ENCODE measurements around the gene DAGLA. TPM values are rescaled to one million over a fixed set of nuclear protein-coding genes. Genes with fewer than 3 reads are reported as not detected.

DAGLA gene
- total and polyA plus RNA-seq, 2 experiments from 2014 or later = 2.1 to 6.3 TPM

DNA sequence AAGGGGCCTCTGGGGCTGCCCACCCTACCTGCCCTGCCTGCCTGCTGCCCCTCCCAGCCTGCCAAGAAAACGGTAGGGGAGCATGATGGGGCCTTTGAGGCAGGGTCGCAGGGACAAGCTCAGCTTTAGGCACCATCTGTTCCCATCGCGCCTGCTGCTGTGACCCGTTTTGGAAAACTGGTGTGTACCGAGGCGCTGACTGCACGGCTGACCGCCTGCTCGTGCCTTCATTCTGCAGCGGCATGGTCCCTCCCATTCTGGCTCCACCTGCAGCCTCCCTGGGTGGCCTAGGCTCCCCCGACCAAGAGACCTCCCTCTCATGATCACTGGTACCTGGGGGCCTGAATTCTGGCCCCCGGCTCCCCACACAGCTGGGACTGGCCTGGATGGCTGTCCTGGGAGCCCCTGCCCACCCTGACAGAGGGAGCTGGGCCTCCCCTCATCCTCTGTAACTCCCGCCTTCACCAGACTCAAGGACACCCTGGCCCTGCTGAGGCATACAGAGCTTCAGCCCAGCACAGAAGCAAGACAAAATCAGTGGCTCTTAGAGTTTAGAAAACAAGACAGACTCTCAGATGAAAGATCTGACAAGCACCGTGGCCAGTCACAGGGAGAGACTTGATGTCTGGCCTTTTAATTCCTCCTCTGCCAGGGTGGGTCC, 65.7 kb downstream of the DAGLA start:
- H3K4me1 ChIP-seq (ENCODE audit: low read depth) = peaks cover 8% of the 10 kb centered on the region
- H3K4me3 ChIP-seq = no peak overlapping the region
- H3K27me3 ChIP-seq = no peaks in the 10 kb centered on the region
- peak overlapping the region; percentile 26 for H3K27ac ChIP-seq
- DNase-seq (ENCODE audit: low read depth in 1 of 2, low spot score in 1 of 2) = no peak
- no peaks in the 10 kb centered on the region for H3K9me3 ChIP-seq (ENCODE audit: low read depth)
- TF ChIP-seq, protein P1, sequence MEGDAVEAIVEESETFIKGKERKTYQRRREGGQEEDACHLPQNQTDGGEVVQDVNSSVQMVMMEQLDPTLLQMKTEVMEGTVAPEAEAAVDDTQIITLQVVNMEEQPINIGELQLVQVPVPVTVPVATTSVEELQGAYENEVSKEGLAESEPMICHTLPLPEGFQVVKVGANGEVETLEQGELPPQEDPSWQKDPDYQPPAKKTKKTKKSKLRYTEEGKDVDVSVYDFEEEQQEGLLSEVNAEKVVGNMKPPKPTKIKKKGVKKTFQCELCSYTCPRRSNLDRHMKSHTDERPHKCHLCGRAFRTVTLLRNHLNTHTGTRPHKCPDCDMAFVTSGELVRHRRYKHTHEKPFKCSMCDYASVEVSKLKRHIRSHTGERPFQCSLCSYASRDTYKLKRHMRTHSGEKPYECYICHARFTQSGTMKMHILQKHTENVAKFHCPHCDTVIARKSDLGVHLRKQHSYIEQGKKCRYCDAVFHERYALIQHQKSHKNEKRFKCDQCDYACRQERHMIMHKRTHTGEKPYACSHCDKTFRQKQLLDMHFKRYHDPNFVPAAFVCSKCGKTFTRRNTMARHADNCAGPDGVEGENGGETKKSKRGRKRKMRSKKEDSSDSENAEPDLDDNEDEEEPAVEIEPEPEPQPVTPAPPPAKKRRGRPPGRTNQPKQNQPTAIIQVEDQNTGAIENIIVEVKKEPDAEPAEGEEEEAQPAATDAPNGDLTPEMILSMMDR (IDR thresholded peaks at IDR 0.05; ENCODE audit: low read depth, low read length) = no peak
- no peaks in the 10 kb centered on the region for H3K36me3 ChIP-seq

DNA sequence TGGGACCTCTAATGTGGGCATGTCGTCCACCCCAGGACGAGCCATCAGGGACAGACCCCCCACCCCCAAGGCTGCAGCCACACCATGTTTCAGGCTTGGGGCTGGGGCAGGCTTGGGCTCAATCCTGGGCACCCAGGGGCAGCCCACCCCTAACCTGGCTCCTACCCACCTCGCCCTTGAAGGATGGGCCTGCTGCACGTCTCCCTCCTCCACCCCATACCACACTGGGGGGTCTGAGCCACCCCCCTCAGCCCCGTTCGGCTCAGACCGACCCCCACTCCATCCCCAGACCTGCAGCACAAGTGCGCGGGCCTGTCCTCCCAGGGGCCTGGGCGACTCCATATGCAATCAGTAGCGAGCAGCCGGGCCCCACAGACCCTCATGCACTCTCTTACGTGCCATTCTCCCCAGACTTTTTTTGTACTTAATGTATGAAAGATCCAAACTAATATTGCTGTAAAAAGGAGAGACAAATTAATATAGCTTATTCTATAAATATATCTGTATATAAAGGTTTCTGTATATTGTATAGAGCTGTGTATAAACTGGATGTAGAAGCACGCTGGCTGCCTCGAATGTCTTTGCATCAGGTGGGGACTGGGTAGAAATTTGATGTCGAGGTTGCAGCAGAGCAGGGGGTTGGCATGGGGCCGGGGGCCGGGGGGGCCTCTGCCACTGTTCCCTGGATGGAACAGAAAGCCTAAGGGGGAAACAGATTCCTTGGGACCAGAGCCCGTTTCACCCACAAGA, 66.4 kb downstream of the DAGLA start:
- TF ChIP-seq, protein P1 (IDR thresholded peaks at IDR 0.05; ENCODE audit: low read depth, low read length) = no peak
- no peaks in the 10 kb centered on the region for H3K9me3 ChIP-seq (ENCODE audit: low read depth)
- H3K36me3 ChIP-seq = no peaks in the 10 kb centered on the region
- no peak for DNase-seq (ENCODE audit: low read depth in 1 of 2, low spot score in 1 of 2)
- H3K27me3 ChIP-seq = no peaks in the 10 kb centered on the region
- H3K27ac ChIP-seq = peak overlapping the region; percentile 26
- H3K4me3 ChIP-seq = no peak overlapping the region
- peaks cover 8% of the 10 kb centered on the region for H3K4me1 ChIP-seq (ENCODE audit: low read depth)

DNA sequence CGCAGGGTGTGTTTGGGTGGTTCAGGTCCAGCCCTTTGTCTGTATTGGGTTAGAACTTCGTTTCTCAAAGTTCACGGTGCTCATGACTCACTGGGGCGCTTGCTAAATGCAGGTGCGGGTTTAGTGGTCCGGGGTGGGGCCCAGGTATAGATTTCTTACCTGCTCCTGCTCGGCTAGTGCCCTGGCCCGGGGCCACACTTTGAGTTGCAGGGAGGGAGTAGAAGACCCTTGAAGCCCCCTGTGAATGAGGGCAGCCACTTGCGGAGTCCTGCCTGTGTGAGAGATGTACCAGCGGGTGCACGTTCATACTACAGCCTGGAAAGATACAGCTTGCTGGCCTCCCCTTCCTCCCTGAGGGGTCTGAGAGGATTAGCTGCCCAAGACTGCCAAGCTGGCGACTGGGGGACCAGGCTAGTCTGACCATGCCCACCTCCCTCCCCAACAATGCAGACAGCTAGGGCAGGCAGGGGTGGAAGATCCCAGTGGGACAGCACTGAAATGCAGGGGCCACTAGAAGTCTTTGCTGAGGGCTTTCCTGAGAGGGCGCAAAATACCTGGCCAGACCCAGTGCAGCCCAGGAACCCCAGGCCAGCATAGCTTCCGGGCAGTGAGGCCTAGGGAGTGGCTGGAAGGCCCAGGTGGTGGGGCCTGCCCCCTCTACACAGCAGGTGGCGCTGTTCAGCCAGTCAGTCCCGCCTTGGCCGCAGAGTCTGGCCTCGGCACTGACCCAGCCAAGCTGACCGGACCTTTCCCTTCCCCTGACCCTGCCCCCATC, 67.2 kb downstream of the DAGLA start:
- Histone ChIP-seq H3K9me3 (ENCODE audit: low read depth) (no peaks in the 10 kb centered on the region), H3K4me3 (no peak overlapping the region), H3K36me3 (no peaks in the 10 kb centered on the region), H3K27ac (no peak overlapping the region), H3K27me3 (no peaks in the 10 kb centered on the region), H3K4me1 (ENCODE audit: low read depth) (peaks cover 8% of the 10 kb centered on the region)
- DNase-seq (ENCODE audit: low read depth in 1 of 2, low spot score in 1 of 2) = peak; percentile 83 to 87
- TF ChIP-seq, protein P1 (IDR thresholded peaks at IDR 0.05; ENCODE audit: low read depth, low read length) = peak; percentile 94

DNA sequence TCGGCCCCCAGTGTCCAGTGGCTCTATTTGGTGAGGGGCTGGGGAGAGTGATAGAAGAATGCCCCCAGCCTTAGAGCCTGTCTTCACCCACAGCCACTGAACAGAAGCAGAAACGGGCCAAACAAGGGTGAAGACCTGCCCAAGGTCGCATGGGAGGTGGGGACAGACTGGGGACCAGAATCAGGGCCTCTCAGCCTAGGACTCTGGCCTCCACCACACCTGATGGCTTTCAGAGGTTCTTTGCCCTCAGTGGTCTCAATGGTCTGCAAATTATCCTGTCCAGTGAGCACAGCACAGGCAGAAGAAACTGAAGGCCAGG, 67.7 kb downstream of the DAGLA start:
- Histone ChIP-seq H3K27me3 (no peaks in the 10 kb centered on the region), H3K4me3 (no peak overlapping the region), H3K4me1 (ENCODE audit: low read depth) (peaks cover 8% of the 10 kb centered on the region), H3K27ac (no peak overlapping the region), H3K36me3 (no peaks in the 10 kb centered on the region), H3K9me3 (ENCODE audit: low read depth) (no peaks in the 10 kb centered on the region)
- no peak for DNase-seq (ENCODE audit: low read depth in 1 of 2, low spot score in 1 of 2)
- TF ChIP-seq, protein P1 (IDR thresholded peaks at IDR 0.05; ENCODE audit: low read depth, low read length) = no peak

DNA sequence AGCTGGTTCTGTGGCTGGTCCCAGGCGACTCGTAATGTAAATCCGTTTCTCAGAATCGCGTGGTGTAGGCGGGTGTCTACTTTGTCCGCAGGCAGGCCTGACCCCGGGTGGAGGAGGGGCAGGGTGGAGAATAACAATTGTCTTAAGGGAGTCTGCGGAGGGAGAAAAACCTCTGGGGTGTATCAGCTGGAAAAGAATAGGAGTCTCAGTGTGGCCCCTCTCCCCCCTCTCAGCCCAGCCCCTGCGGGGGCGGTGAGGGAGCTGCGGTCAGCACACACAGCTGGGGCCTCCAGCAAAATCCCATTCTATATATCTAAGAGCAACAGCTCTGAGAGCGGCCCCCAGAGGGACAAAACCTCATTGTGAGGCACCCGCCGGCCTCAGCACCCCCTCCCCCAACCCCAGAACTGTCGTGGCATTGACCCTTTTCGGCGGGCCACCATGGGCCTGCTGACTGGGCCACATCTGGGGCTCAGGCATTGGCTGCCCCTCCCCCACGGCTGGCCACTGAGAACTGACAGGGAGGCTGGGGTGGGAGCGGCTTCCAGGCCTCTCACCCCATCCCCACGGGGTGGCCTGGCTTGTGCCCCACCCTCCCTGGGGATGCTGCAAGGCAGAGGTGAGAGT, 69.5 kb downstream of the DAGLA start:
- Histone ChIP-seq H3K36me3 (no peaks in the 10 kb centered on the region), H3K4me3 (no peak overlapping the region), H3K4me1 (ENCODE audit: low read depth) (peaks cover 24% of the 10 kb centered on the region), H3K27me3 (no peaks in the 10 kb centered on the region), H3K27ac (no peak overlapping the region), H3K9me3 (ENCODE audit: low read depth) (no peaks in the 10 kb centered on the region)
- TF ChIP-seq, protein P1 (IDR thresholded peaks at IDR 0.05; ENCODE audit: low read depth, low read length) = no peak
- DNase-seq (ENCODE audit: low read depth in 1 of 2, low spot score in 1 of 2) = peak in 1 of 2 donors; percentile 84
